ENCODE measurements around the gene STX12. TPM values are rescaled to one million over a fixed set of nuclear protein-coding genes. Genes with fewer than 3 reads are reported as not detected.
A peak's percentile ranks its signal among the peaks of the same experiment; 100 is the strongest.
"Not testable (repeated sequence)": the region's sequence is repeated elsewhere in the genome, so short reads cannot be mapped to it uniquely, and the experiment has no call there.

STX12 gene
- total and polyA plus RNA-seq, 5 donors: 20.1 to 40.8 (median 29.6) TPM

DNA sequence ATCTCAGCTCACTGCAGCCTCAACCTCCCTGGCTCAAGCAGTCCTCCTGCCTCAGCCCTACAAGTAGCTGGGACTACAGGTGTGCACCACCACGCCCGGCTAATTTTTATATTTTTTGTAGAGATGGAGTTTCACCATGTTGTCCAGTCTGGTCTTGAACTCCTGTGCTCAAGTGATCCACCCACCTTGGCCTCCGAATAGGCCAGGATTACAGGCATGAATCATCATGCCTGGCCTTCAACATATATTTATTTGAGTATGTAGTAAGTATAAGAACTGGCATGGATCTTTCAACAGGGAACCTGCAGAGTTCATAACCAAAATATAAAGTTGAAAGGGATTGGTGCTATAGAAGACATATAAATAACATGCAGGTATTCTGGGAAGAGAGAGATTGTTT lies 2.3 kb downstream of the STX12 start:
- ATAC-seq; DNase-seq; H3K9me3 ChIP-seq (ENCODE audit: control insufficient read depth, low read length); H3K4me1 ChIP-seq (ENCODE audit: control insufficient read depth, insufficient read depth, low read length); H3K27me3 ChIP-seq (ENCODE audit: control insufficient read depth, insufficient read depth); H3K4me3 ChIP-seq (ENCODE audit: low read length); H3K27ac ChIP-seq (ENCODE audit: low read length); intact Hi-C loops (cut with DNase I): not testable (repeated sequence)
- WGBS: 87% methylated on average over 3 of the region's 3 CpGs

DNA sequence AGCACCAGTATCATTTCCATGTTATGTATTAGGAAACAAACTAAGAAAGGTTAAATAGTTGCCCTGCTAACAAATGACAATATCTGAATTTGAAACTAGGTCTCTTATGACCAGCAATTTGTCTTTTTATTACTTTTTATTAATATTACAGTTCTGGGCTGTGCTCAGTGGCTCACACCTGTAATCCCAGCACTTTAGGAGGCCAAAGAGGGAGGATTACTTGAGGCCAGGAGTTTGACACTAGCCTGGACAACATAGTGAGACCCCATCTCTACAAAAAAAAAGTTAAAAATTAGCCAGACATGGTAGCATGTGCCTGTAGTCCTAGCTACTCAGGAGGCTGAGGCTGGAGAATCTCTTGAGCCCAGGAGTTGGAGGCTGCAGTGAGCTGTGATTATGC lies 3.3 kb downstream of the STX12 start:
- H3K27ac ChIP-seq (ENCODE audit: low read length); H3K27me3 ChIP-seq (ENCODE audit: control insufficient read depth, insufficient read depth); intact Hi-C loops (cut with DNase I); H3K4me3 ChIP-seq (ENCODE audit: low read length); DNase-seq; H3K4me1 ChIP-seq (ENCODE audit: control insufficient read depth, insufficient read depth, low read length); ATAC-seq; H3K9me3 ChIP-seq (ENCODE audit: control insufficient read depth, low read length): not testable (repeated sequence)

DNA sequence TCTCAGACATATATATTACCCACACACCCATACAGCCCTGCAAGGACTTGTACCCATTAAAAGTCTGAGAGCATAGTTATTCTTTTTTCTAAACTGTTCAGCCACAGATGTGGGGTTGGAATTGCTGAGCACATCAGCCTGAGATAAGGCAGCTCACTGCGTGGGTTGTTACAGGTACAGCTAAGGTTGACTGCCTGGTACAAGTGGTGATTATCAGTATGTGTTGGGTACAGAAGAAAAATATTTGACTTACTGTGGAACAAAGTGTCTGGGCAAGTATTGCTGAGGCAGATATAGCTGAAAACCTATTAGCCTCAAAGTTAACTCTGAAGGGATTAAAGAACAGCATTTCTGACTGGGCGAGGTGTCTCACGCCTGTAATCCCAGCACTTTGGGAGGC lies 5.0 kb downstream of the STX12 start:
- no peak for ATAC-seq
- 84% methylated on average over 3 of the region's 3 CpGs for WGBS
- Histone ChIP-seq H3K27me3 (ENCODE audit: control insufficient read depth, insufficient read depth) (no peaks in the 10 kb centered on the region), H3K4me3 (ENCODE audit: low read length) (no peak overlapping the region), H3K4me1 (ENCODE audit: control insufficient read depth, insufficient read depth, low read length) (no peaks in the 10 kb centered on the region), H3K9me3 (ENCODE audit: control insufficient read depth, low read length) (no peaks in the 10 kb centered on the region), H3K27ac (ENCODE audit: low read length) (no peak overlapping the region)
- DNase-seq: no peak
- intact Hi-C loops (cut with DNase I): no loop called here

DNA sequence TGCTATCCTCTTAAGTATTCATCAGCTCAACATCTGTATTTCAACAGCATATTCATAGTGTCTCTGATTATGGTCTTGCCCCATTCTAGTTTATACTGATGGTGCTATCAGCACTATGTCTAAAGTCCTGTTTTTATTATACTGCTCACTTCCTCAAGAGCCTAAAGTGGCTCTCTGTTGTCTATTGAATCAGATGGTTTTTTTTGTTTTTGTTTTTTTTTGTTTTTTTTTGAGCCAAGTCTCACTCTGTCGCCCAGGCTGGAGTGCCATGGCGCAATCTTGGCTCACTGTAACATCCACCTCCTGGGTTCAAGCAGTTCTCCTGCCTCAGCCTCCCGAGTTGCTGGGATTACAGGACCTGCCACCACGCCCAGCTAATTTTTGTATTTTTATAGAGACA lies 6.1 kb downstream of the STX12 start:
- Histone ChIP-seq H3K4me3 (ENCODE audit: low read length) (no peak overlapping the region), H3K4me1 (ENCODE audit: control insufficient read depth, insufficient read depth, low read length) (no peaks in the 10 kb centered on the region), H3K9me3 (ENCODE audit: control insufficient read depth, low read length) (no peaks in the 10 kb centered on the region), H3K27me3 (ENCODE audit: control insufficient read depth, insufficient read depth) (no peaks in the 10 kb centered on the region), H3K27ac (ENCODE audit: low read length) (no peak overlapping the region)
- 85% methylated on average over 4 of the region's 4 CpGs for WGBS
- intact Hi-C loops (cut with DNase I): no loop called here
- ATAC-seq: peak in 1 of 2 donors; percentile 22
- DNase-seq: no peak

DNA sequence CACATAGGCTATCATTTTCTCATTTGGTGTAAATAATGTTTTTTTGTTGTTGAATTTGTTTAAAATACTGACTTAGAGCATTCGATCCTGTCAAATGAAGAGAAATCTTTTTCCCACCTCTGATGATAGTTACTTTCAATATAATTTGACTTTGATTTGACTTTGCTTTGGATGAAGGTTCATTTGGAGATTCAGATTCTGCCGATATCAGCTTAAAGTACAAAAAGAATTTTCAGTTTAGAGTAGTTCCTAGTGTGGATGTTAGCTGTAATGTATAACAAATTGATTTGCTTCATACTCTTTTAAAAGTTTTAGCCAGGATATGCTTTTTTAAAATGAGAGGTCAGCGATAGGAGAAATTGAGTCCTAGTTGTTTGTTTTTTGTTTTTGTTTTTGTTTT lies 9.9 kb downstream of the STX12 start:
- H3K27ac ChIP-seq (ENCODE audit: low read length): no peak overlapping the region
- intact Hi-C loops (cut with DNase I): no loop called here
- DNase-seq (no peak), ATAC-seq (no peak)
- no peaks in the 10 kb centered on the region for H3K9me3 ChIP-seq (ENCODE audit: control insufficient read depth, low read length)
- no peak overlapping the region for H3K4me3 ChIP-seq (ENCODE audit: low read length)
- H3K27me3 ChIP-seq (ENCODE audit: control insufficient read depth, insufficient read depth): no peaks in the 10 kb centered on the region
- H3K4me1 ChIP-seq (ENCODE audit: control insufficient read depth, insufficient read depth, low read length): peaks cover 2% of the 10 kb centered on the region
- 95% methylated on average over 3 of the region's 3 CpGs for WGBS

DNA sequence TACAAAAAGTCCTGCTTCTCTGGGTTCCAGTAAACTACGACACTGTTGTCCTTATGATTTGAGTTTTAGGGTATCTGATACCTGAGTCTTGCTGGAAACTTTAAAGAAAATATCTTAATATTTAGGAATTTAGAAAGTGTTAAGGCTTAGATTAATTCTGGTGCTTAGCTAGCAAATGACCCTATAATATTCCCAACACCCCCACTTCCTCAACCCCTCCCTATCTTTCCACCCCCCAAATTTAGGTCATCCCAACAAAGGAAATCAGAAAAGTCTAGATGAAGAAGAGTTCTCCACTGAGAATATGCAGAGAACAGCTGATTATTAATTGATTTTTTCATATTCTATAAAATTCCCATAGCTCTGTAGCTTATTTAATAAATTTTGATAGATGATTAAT lies 11.7 kb downstream of the STX12 start:
- Histone ChIP-seq H3K9me3 (ENCODE audit: control insufficient read depth, low read length) (no peaks in the 10 kb centered on the region), H3K4me1 (ENCODE audit: control insufficient read depth, insufficient read depth, low read length) (peaks cover 8% of the 10 kb centered on the region), H3K4me3 (ENCODE audit: low read length) (no peak overlapping the region), H3K27ac (ENCODE audit: low read length) (no peak overlapping the region), H3K27me3 (ENCODE audit: control insufficient read depth, insufficient read depth) (no peaks in the 10 kb centered on the region)
- intact Hi-C loops (cut with DNase I): no loop called here
- DNase-seq: no peak
- no peak for ATAC-seq
- 95% methylated on average over 1 of the region's 1 CpG for WGBS

DNA sequence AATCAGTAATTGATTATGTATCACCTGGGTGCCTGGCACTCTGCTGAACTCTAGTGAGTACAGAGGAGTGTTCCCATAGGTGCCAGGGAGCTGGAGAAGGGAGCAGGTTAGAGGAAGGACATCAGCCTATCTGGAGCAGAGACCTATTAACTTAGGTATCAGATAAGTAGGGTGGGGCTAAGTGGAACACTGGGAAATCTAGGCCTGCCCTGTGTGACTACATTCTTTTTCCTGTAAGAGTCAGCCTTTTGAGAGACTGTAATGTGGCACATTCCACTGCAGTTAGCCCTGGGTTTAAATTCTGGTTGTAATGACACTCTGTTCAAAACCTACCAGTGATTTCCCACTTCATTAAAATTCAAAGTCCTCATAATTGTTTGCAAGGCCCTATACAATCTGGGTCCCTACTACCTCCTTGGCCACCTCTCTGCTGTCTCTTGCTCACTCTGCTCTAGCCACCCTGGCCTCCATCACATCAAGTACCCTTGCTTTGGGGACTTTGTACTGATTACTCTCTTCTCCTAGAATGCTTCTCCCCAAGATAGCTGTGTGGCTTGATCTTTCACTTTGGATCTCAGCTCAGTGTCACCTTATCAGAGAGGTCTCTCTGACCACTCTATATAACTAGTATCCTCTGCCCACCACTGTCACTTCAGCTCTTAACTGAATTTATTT lies 12.9 kb downstream of the STX12 start:
- Histone ChIP-seq H3K27me3 (ENCODE audit: control insufficient read depth, insufficient read depth) (no peaks in the 10 kb centered on the region), H3K9me3 (ENCODE audit: control insufficient read depth, low read length) (no peaks in the 10 kb centered on the region), H3K27ac (ENCODE audit: low read length) (no peak overlapping the region), H3K4me1 (ENCODE audit: control insufficient read depth, insufficient read depth, low read length) (peaks cover 8% of the 10 kb centered on the region), H3K4me3 (ENCODE audit: low read length) (no peak overlapping the region)
- peak; percentile 41 to 82 for ATAC-seq
- DNase-seq: no peak
- intact Hi-C loops (cut with DNase I): no loop called here

DNA sequence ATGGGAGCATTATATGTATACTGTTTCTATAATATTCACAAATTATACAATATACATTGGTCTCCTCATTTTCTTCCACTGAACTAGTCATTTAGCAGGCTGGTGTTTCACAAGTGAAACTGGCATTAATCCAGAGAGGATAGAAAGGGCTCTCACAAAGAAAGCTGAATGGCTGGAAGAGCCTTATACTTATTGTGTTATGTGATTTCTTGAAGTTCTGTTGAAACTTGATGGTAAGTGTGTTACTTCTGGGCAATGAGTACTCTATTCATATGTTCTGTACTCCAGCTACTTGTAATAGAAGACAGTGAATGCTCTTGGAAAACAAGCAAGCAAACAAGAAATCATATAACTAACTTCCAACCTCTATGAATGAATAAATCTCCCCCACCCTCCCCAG lies 14.9 kb downstream of the STX12 start:
- intact Hi-C loops (cut with DNase I): no loop called here

DNA sequence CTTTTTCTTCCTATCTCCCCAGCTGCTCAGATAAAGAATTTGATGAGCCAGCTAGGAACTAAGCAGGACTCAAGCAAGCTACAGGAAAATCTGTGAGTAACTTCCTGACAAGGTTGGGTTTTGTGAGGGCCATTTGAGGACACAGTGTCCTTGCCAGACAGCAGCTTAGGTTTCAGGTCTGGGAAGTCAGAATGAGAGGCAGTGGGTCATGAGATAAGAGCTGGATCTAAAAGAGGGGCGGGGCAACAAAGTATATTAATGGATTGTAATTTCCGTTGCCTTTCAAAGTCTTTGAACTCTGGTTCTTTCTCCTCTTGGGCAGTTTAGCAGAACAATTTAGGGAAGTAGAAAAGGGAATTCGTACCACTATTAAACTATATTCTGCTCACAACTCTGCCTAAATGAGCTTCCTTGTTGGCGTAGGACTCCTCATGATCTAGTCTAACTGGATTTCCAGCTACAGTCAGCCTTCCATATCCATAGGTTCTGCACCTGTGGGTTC lies 16.6 kb downstream of the STX12 start:
- ATAC-seq (peak; percentile 87 to 95), DNase-seq (peak in 1 of 3 donors; percentile 30)
- Histone ChIP-seq H3K4me1 (ENCODE audit: control insufficient read depth, insufficient read depth, low read length) (peaks cover 8% of the 10 kb centered on the region), H3K9me3 (ENCODE audit: control insufficient read depth, low read length) (no peaks in the 10 kb centered on the region), H3K27me3 (ENCODE audit: control insufficient read depth, insufficient read depth) (no peaks in the 10 kb centered on the region), H3K4me3 (ENCODE audit: low read length) (no peak overlapping the region), H3K27ac (ENCODE audit: low read length) (peak overlapping the region; percentile 23)
- intact Hi-C loops (cut with DNase I): no loop called here
- WGBS: 47% methylated on average over 4 of the region's 4 CpGs

More for the DNA sequence above, 14.9 kb downstream of the STX12 start:
- no peaks in the 10 kb centered on the region for H3K27me3 ChIP-seq (ENCODE audit: control insufficient read depth, insufficient read depth)
- H3K4me1 ChIP-seq (ENCODE audit: control insufficient read depth, insufficient read depth, low read length): peaks cover 8% of the 10 kb centered on the region
- peak in 1 of 2 donors; percentile 8 for ATAC-seq
- H3K4me3 ChIP-seq (ENCODE audit: low read length): no peak overlapping the region
- no peaks in the 10 kb centered on the region for H3K9me3 ChIP-seq (ENCODE audit: control insufficient read depth, low read length)
- no peak overlapping the region for H3K27ac ChIP-seq (ENCODE audit: low read length)
- DNase-seq: no peak

DNA sequence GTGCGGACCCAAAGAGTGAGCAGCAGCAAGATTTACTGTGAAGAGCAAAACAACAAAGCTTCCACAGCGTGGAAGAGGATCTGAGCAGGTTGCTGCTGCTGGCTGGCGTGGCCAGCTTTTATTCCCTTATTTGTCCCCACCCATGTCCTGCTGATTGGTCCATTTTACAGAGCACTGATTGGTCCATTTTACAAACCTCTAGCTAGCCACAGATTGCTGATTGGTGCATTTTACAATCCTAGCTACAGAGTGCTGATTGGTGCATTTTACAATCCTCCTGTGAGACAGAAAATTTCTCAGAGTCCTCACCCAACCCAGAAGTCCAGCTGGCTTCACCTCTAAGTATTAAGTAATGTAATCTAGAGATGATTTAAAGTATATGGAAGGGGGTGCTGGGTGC lies 17.3 kb downstream of the STX12 start:
- H3K4me1 ChIP-seq (ENCODE audit: control insufficient read depth, insufficient read depth, low read length); ATAC-seq; H3K9me3 ChIP-seq (ENCODE audit: control insufficient read depth, low read length); H3K27me3 ChIP-seq (ENCODE audit: control insufficient read depth, insufficient read depth); intact Hi-C loops (cut with DNase I); H3K4me3 ChIP-seq (ENCODE audit: low read length); DNase-seq: not testable (repeated sequence)
- WGBS: 91% methylated on average over 3 of the region's 3 CpGs
- peak overlapping the region; percentile 27 for H3K27ac ChIP-seq (ENCODE audit: low read length)

DNA sequence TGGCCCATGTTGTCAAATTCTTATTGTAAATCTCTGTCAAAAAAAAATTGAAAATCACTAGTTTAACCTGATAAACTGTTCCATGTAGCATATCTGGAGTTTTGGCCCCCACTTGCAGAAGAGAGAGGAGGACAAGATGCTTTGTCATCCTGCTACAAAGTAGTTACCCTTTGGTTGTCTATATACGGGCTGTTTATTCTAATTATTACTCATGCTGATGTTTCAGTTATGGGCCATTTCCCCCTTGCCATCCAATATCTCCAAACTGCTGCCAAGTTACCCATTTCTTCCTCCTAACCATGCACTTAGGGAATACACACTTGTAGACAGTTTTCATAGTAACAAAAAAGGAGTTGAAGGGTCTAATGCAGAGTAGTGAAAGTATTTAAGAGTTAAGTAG lies 22.6 kb downstream of the STX12 start:
- Histone ChIP-seq H3K27me3 (ENCODE audit: control insufficient read depth, insufficient read depth) (no peaks in the 10 kb centered on the region), H3K4me1 (ENCODE audit: control insufficient read depth, insufficient read depth, low read length) (no peaks in the 10 kb centered on the region), H3K4me3 (ENCODE audit: low read length) (no peak overlapping the region), H3K9me3 (ENCODE audit: control insufficient read depth, low read length) (no peaks in the 10 kb centered on the region), H3K27ac (ENCODE audit: low read length) (no peak overlapping the region)
- DNase-seq (no peak), ATAC-seq (no peak)
- WGBS: 75% methylated on average over 1 of the region's 1 CpG
- intact Hi-C loops (cut with DNase I): no loop called here

DNA sequence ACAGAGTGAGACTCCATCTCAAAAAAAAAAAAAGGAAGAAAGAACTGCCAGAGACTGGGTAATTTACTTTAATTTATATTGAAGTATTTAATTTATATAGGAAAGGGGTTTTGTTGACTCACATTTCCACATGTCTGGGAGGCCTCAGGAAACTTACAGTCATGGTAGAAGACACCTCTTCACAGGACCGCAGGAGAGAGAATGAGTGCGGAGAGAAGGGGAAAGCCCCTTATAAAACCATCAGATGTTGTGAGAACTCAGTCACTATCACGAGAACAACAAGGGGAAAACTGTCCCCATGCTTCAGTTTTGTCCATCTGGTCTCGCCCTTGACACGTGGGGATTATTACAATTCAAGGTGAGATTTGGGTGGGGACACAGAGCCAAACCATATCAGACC lies 31.8 kb downstream of the STX12 start:
- H3K4me1 ChIP-seq (ENCODE audit: control insufficient read depth, insufficient read depth, low read length): no peaks in the 10 kb centered on the region
- no peaks in the 10 kb centered on the region for H3K9me3 ChIP-seq (ENCODE audit: control insufficient read depth, low read length)
- DNase-seq (no peak), ATAC-seq (no peak)
- no peaks in the 10 kb centered on the region for H3K27me3 ChIP-seq (ENCODE audit: control insufficient read depth, insufficient read depth)
- H3K4me3 ChIP-seq (ENCODE audit: low read length): no peak overlapping the region
- H3K27ac ChIP-seq (ENCODE audit: low read length): no peak overlapping the region
- intact Hi-C loops (cut with DNase I): no loop called here
- 93% methylated on average over 5 of the region's 5 CpGs for WGBS

All from right cardiac atrium (tissue), 5 donors.